H1 (cell line): Measurements from ENCODE around the gene HIC1. TPM values are rescaled to one million over a fixed set of nuclear protein-coding genes. Genes with fewer than 3 reads are reported as not detected.

ENCODE experiments used
- CTCF ChIA-PET: fragments of 300-600 bp; sonication (Branson Sonifier 250); formaldehyde crosslinking; loops from one replicate; lab custom pipeline; 2021; ENCODE audit not compliant: partially characterized antibody; lab: Charles Lee
- POLR2A ChIA-PET: fragments of 300-600 bp; sonication (Branson Sonifier 250); formaldehyde crosslinking; loops from one replicate; lab custom pipeline; 2021; ENCODE audit warnings: inconsistent platforms; ENCODE audit not compliant: partially characterized antibody; lab: Charles Lee
- DNase-seq, 2 experiments: peaks; one replicate each; pipeline versions ENCODE4 v3.0.0 to v3.0.0-alpha.2; 2010 to 2022; ENCODE audit warnings: low spot score in 2 of 2, low read depth in 1 of 2, mixed read lengths in 1 of 2
- FAIRE-seq: peaks from 2 replicates; lab custom pipeline; 2011; peaks lifted over from hg19 to GRCh38; lab: Jason Lieb, UNC
- H2AFZ ChIP-seq: 2 replicates; pipeline ENCODE4 v1.8.1; 2012; ENCODE audit warnings: low read length, inconsistent platforms
- H2AK5ac ChIP-seq: 2 replicates; pipeline ENCODE4 v1.6.1; 2013; ENCODE audit warnings: low read depth, low read length
- H2BK120ac ChIP-seq: replicated peaks from 2 replicates; pipeline ENCODE3; 2013; ENCODE audit warnings: low read depth, low read length, inconsistent platforms
- H2BK12ac ChIP-seq: 2 replicates; pipeline ENCODE4 v1.6.1; 2013; ENCODE audit warnings: low read depth, low read length
- H2BK15ac ChIP-seq: 2 replicates; pipeline ENCODE4 v1.6.1; 2013; ENCODE audit warnings: low read length
- H2BK20ac ChIP-seq: 2 replicates; pipeline ENCODE4 v1.6.1; 2013; ENCODE audit warnings: low read length
- H2BK5ac ChIP-seq: 2 replicates; pipeline ENCODE4 v1.6.1; 2013; ENCODE audit warnings: low read depth, low read length
- H3K14ac ChIP-seq: 2 replicates; pipeline ENCODE4 v1.6.1; 2013; ENCODE audit warnings: inconsistent platforms; ENCODE audit not compliant: insufficient read length
- H3K18ac ChIP-seq: 2 replicates; pipeline ENCODE4 v1.6.1; 2013; ENCODE audit warnings: low read length; ENCODE audit errors: extremely low read depth
- H3K23ac ChIP-seq: 2 replicates; pipeline ENCODE4 v1.6.1; 2013; ENCODE audit warnings: inconsistent platforms; ENCODE audit not compliant: insufficient read length
- H3K23me2 ChIP-seq: 2 replicates; pipeline ENCODE4 v1.6.1; 2013; ENCODE audit warnings: low read depth, low read length
- H3K27ac ChIP-seq: 2 replicates; pipeline ENCODE4 v1.6.1; 2011; ENCODE audit warnings: low read depth, low read length, inconsistent platforms
- H3K27me3 ChIP-seq, 4 experiments: replicated peaks in 1 of 4; 1 replicate in 1 of 4; 2 replicates in 3 of 4; pipeline versions ENCODE4 v1.6.1 to v1.8.1; 2011 to 2013; ENCODE audit warnings: low read length in 3 of 4, mild to moderate bottlenecking in 3 of 4, inconsistent platforms in 2 of 4, mixed read lengths in 2 of 4, moderate library complexity in 1 of 4; ENCODE audit not compliant: control insufficient read depth in 3 of 4, insufficient read depth in 3 of 4; ENCODE audit errors: extremely low read depth in 1 of 4
- H3K36me3 ChIP-seq, 4 experiments: 2 replicates each; pipeline versions ENCODE4 v1.6.1 to v1.8.1; 2011 to 2013; ENCODE audit warnings: mild to moderate bottlenecking in 4 of 4, low read length in 3 of 4, moderate library complexity in 2 of 4, control low read depth in 1 of 4, inconsistent platforms in 1 of 4; ENCODE audit not compliant: insufficient read depth in 4 of 4, control insufficient read depth in 2 of 4
- H3K4ac ChIP-seq: replicated peaks from 2 replicates; pipeline ENCODE3; 2013; ENCODE audit warnings: low read length, low read depth, mixed read lengths, inconsistent platforms; ENCODE audit not compliant: insufficient read length
- H3K4me1 ChIP-seq, 4 experiments: replicated peaks in 1 of 4; 1 replicate in 1 of 4; 2 replicates in 3 of 4; pipeline versions ENCODE4 v1.6.1 to v1.8.1; 2011 to 2013; ENCODE audit warnings: low read length in 3 of 4, inconsistent platforms in 2 of 4, mixed read lengths in 1 of 4; ENCODE audit not compliant: insufficient read depth in 4 of 4, control insufficient read depth in 3 of 4
- H3K4me2 ChIP-seq, 2 experiments: 2 replicates each; pipeline versions ENCODE4 v1.6.1 to v1.8.1; 2011 to 2013; ENCODE audit warnings: low read depth in 2 of 2, low read length in 2 of 2, control low read depth in 1 of 2, inconsistent platforms in 1 of 2, mild to moderate bottlenecking in 1 of 2; ENCODE audit not compliant: insufficient read depth in 1 of 2
- H3K4me3 ChIP-seq, 4 experiments: fragments of 200-600, 300-600 bp in 1 of 4; sonication (generic), shearing (Covaris generic), sonication (Bioruptor Twin) in 1 of 4; 2 replicates each; pipeline versions ENCODE4 v1.5.1 to v1.8.1; 2011 to 2016; ENCODE audit warnings: low read length in 4 of 4, low read depth in 3 of 4, control low read depth in 2 of 4, inconsistent platforms in 2 of 4, mild to moderate bottlenecking in 2 of 4, mixed read lengths in 1 of 4, moderate library complexity in 1 of 4; ENCODE audit not compliant: insufficient read depth in 2 of 4; ENCODE audit errors: extremely low read depth in 1 of 4
- H3K56ac ChIP-seq: replicated peaks from 2 replicates; pipeline ENCODE3; 2013; ENCODE audit warnings: low read depth, mild to moderate bottlenecking, mixed read lengths, low read length, inconsistent platforms; ENCODE audit not compliant: insufficient read length
- H3K79me1 ChIP-seq: 2 replicates; pipeline ENCODE4 v1.6.1; 2013; ENCODE audit warnings: low read depth, low read length, control low read depth
- H3K79me2 ChIP-seq, 2 experiments: 2 replicates each; pipeline versions ENCODE4 v1.6.1 to v1.8.1; 2012 to 2013; ENCODE audit warnings: low read length in 2 of 2, mild to moderate bottlenecking in 2 of 2, inconsistent platforms in 1 of 2; ENCODE audit not compliant: insufficient read depth in 2 of 2, control insufficient read depth in 1 of 2
- H3K9ac ChIP-seq, 4 experiments: replicated peaks in 1 of 4; 1 replicate in 1 of 4; 2 replicates in 3 of 4; pipeline versions ENCODE4 v1.6.1 to v1.8.1; 2011 to 2013; ENCODE audit warnings: low read depth in 3 of 4, low read length in 3 of 4, control low read depth in 2 of 4, mild to moderate bottlenecking in 2 of 4, moderate library complexity in 2 of 4, inconsistent platforms in 1 of 4; ENCODE audit errors: extremely low read depth in 1 of 4
- H3K9me3 ChIP-seq, 2 experiments: 2 replicates each; pipeline versions ENCODE4 v1.6.1 to v1.8.1; 2012 to 2013; ENCODE audit warnings: mild to moderate bottlenecking in 2 of 2, moderate library complexity in 2 of 2, control low read depth in 1 of 2, inconsistent platforms in 1 of 2, low read depth in 1 of 2, low read length in 1 of 2, mixed read lengths in 1 of 2; ENCODE audit not compliant: insufficient read depth in 2 of 2
- H4K20me1 ChIP-seq, 2 experiments: replicated peaks in 1 of 2; 2 replicates each; pipeline versions ENCODE3 to v1.8.1; 2011 to 2013; ENCODE audit warnings: inconsistent platforms in 2 of 2, low read length in 2 of 2, mild to moderate bottlenecking in 1 of 2; ENCODE audit not compliant: insufficient read depth in 2 of 2, control insufficient read depth in 1 of 2
- H4K5ac ChIP-seq: 2 replicates; pipeline ENCODE4 v1.6.1; 2013; ENCODE audit warnings: low read length, low read depth, mixed read lengths, inconsistent platforms; ENCODE audit not compliant: insufficient read length
- H4K8ac ChIP-seq: 2 replicates; pipeline ENCODE4 v1.8.0; 2013; ENCODE audit warnings: mild to moderate bottlenecking, moderate library complexity, low read length, inconsistent platforms; ENCODE audit not compliant: insufficient read depth; ENCODE audit errors: extremely low read depth
- H4K91ac ChIP-seq: replicated peaks from 2 replicates; pipeline ENCODE3; 2013; ENCODE audit warnings: low read length, mixed read lengths, inconsistent platforms; ENCODE audit not compliant: insufficient read length
- CREB1 ChIP-seq: IDR thresholded peaks from 2 replicates; pipeline ENCODE4 v1.6.1; 2012; ENCODE audit warnings: inconsistent platforms
- E2F6 ChIP-seq: IDR thresholded peaks from 2 replicates; pipeline ENCODE4 v1.6.1; 2012; ENCODE audit warnings: inconsistent platforms
- EP300 ChIP-seq, 2 experiments: IDR thresholded peaks; 1 replicate in 1 of 2; 2 replicates in 1 of 2; pipeline ENCODE4 v1.6.1; 2011 to 2012; ENCODE audit warnings: low read depth in 2 of 2, low read length in 2 of 2, mild to moderate bottlenecking in 2 of 2, borderline replicate concordance in 1 of 2, inconsistent platforms in 1 of 2, moderate library complexity in 1 of 2
- HDAC2 ChIP-seq, 2 experiments: fragments of 300-600 bp in 1 of 2; sonication (generic) in 1 of 2; IDR thresholded peaks; 2 replicates each; pipeline ENCODE4 v1.6.1; 2011 to 2012; ENCODE audit warnings: low read depth in 2 of 2, low read length in 2 of 2, mild to moderate bottlenecking in 2 of 2, moderate library complexity in 2 of 2, borderline replicate concordance in 1 of 2, inconsistent platforms in 1 of 2
- PHF8 ChIP-seq: fragments of 200-600 bp; sonication (generic); conservative IDR thresholded peaks from 2 replicates; pipeline ENCODE4 v1.7.1; 2012; ENCODE audit warnings: low read depth, mild to moderate bottlenecking, inconsistent platforms, low read length, moderate library complexity
- RAD21 ChIP-seq, 2 experiments: IDR thresholded peaks in 1 of 2; conservative IDR thresholded peaks in 1 of 2; 2 replicates each; pipeline ENCODE4 v1.6.1; 2011; ENCODE audit warnings: low read depth in 2 of 2, low read length in 2 of 2, improper control_type of control experiment in 1 of 2, inconsistent platforms in 1 of 2, mild to moderate bottlenecking in 1 of 2, moderate library complexity in 1 of 2
- RFX5 ChIP-seq: IDR thresholded peaks from 2 replicates; pipeline ENCODE4 v1.6.1; 2011; ENCODE audit warnings: low read depth, low read length, improper control_type of control experiment, borderline replicate concordance
- RNF2 ChIP-seq: fragments of 200-900, 300-1000 bp; sonication (generic); IDR thresholded peaks from 2 replicates; pipeline ENCODE4 v1.7.1; 2016; ENCODE audit warnings: borderline replicate concordance, low read depth, mild to moderate bottlenecking, antibody characterized with exemption, low read length; ENCODE audit not compliant: poor library complexity, severe bottlenecking; ENCODE audit errors: missing control alignments
- SRF ChIP-seq: IDR thresholded peaks from 2 replicates; pipeline ENCODE4 v1.6.1; 2011; ENCODE audit warnings: mild to moderate bottlenecking, low read depth, low read length, moderate library complexity
- SUZ12 ChIP-seq: fragments of 200-600 bp; sonication (generic); IDR thresholded peaks from 2 replicates; pipeline ENCODE4 v1.6.1; 2012; ENCODE audit warnings: mild to moderate bottlenecking, inconsistent platforms, low read length, moderate library complexity, mixed read lengths
- WGBS, 2 experiments: shearing (Covaris generic) in 1 of 2; methylation state at CpG; one replicate each; pipeline versions ENCODE4 v1.1.6 to v1.1.7; 2013 to 2015; ENCODE audit warnings: low lambda C conversion rate in 2 of 2, mixed read lengths in 2 of 2, inconsistent platforms in 1 of 2, low coverage in 1 of 2, missing lambda C conversion rate in 1 of 2; ENCODE audit not compliant: insufficient replicate concordance in 2 of 2, insufficient coverage in 1 of 2, insufficient read length in 1 of 2; ENCODE audit errors: extremely low coverage in 1 of 2, missing lambda C conversion rate in 1 of 2; 5-methylcytosine and 5-hydroxymethylcytosine counted together
- polyA plus RNA-seq, 7 experiments: library from polyadenylated mRNA; depleted of rRNA in 3 of 7; stranded (reverse) in 5 of 7; unstranded in 2 of 7; fragments of >200 nt in 5 of 7; fragments of 200-250 nt in 2 of 7; gene quantifications; 1 replicate in 5 of 7; 2 replicates in 1 of 7; 4 replicates in 1 of 7; pipeline versions ENCODE4 v1.2.1 to v1.2.3, GENCODE V29; 2011 to 2013; ENCODE audit warnings: missing spikeins in 2 of 7, mixed read lengths in 2 of 7
- total RNA-seq: library from RNA; stranded (reverse); fragmentation: NEBNext Ultra II Directional; extraction: Animal tissue kit (Norgen Biotek cat#: 25700); gene quantifications from 2 replicates; pipeline ENCODE4 v1.2.1, GENCODE V29; 2021

The HIC1 gene
- total and polyA plus RNA-seq, 2 of the 8 experiments (the other 6 are each of a cell fraction or from before 2014, with no cell fraction given) = 0.06 to 0.09 TPM

GRCh38 chr17:2044263-2044894 is 10.5 kb upstream of the HIC1 start:
- Histone ChIP-seq H2BK15ac (no peak overlapping the region), H3K4ac (no peak overlapping the region), H2BK12ac (no peak overlapping the region), H3K23ac (no peak overlapping the region), H3K9me3 (no peaks in the 10 kb centered on the region), H3K79me1 (peaks cover 4% of the 10 kb centered on the region), H4K91ac (no peak overlapping the region), H2BK20ac (no peak overlapping the region), H3K4me1 (peaks cover 0 to 7% (median 5%) of the 10 kb centered on the region in 4 experiments; a peak in 4 of 7 replicates), H4K20me1 (peaks cover 0 to 4% of the 10 kb centered on the region in 2 experiments), H3K9ac (no peak overlapping the region), H3K23me2 (peaks cover 5% of the 10 kb centered on the region; the same call in 1 of the 2 replicates), H2AFZ (no peak overlapping the region), H3K4me2 (no peak overlapping the region), H2BK5ac (no peak overlapping the region), H3K18ac (no peak overlapping the region), H3K79me2 (no peaks in the 10 kb centered on the region), H2AK5ac (no peak overlapping the region), H3K27me3 (peaks cover 5 to 21% (median 20%) of the 10 kb centered on the region in 4 experiments), H3K56ac (no peak overlapping the region), H3K27ac (no peak overlapping the region), H3K14ac (no peak overlapping the region), H4K5ac (no peak overlapping the region), H4K8ac (no peak overlapping the region), H3K4me3 (no peak overlapping the region), H2BK120ac (no peak overlapping the region), H3K36me3 (peaks cover 0 to 8% (median 2%) of the 10 kb centered on the region in 4 experiments; a peak in 3 of 8 replicates)
- WGBS, 2 experiments = 68% methylated on average over 5 of the region's 5 CpGs; no CpG with 5 or more reads in 1 of the 2 experiments
- FAIRE-seq (no peak), DNase-seq (no peak)
- POLR2A ChIA-PET = interaction anchor here (0.7 to 1.3 kb wide), 3 partner anchors 10 to 134 kb away, joined by 3 read pairs; partner anchors contain the start of gene HIC1
- CTCF ChIA-PET = interaction anchor here (1.6 to 1.7 kb wide), 3 partner anchors 10 to 200 kb away, joined by 5 to 12 read pairs (median 11); partner anchors contain the start of gene HIC1
- TF ChIP-seq RNF2 (no peak), CREB1 (no peak), RAD21 (IDR thresholded peaks at IDR 0.05 in 1 of 2, conservative IDR thresholded peaks at IDR 0.05 in 1 of 2; ENCODE audit: low read depth in 2 of 2, low read length in 2 of 2) (no peak), RFX5 (no peak), EP300 (IDR thresholded peaks at IDR 0.05; ENCODE audit: borderline replicate concordance in 1 of 2, low read depth in 2 of 2, low read length in 2 of 2) (no peak), PHF8 (no peak), E2F6 (no peak), SUZ12 (no peak), HDAC2 (IDR thresholded peaks at IDR 0.05; ENCODE audit: borderline replicate concordance in 1 of 2, low read depth in 2 of 2, low read length in 2 of 2) (no peak), SRF (no peak)
